RWPE1 (cell line): Measurements from ENCODE around the gene REEP3.
"Not testable (repeated sequence)": the region's sequence is repeated elsewhere in the genome, so short reads cannot be mapped to it uniquely, and the experiment has no call there.

Experiments used
- CTCF ChIA-PET: fragments of 350-600 bp; sonication (Branson Sonifier 250); formaldehyde crosslinking; extraction: SDS; loops from one replicate; lab custom pipeline; 2021; lab: Yijun Ruan, JAX
- POLR2A ChIA-PET: fragments of 400-600 bp; formaldehyde crosslinking; extraction: SDS; loops from one replicate; lab custom pipeline; 2020; ENCODE audit warnings: antibody characterized with exemption; ENCODE audit not compliant: low non-redundant PET; lab: Yijun Ruan, JAX
- DNase-seq: peaks from one replicate; pipeline ENCODE4 v3.0.0; 2012; ENCODE audit warnings: low spot score
- H3K27ac ChIP-seq: fragments of 450-650 bp; 2 replicates; pipeline ENCODE4 v1.5.1; 2017
- CTCF ChIP-seq: fragments of 450-650 bp; conservative IDR thresholded peaks from 2 replicates; pipeline ENCODE4 v1.5.1; 2017; ENCODE audit warnings: low read depth, mild to moderate bottlenecking

The REEP3 gene

GRCh38 chr10:63661347-63661746, 140.1 kb downstream of the REEP3 start:
- no peak for DNase-seq
- CTCF ChIA-PET = interaction anchor here (0.6 kb wide), 1 partner anchor 57 kb away, joined by 3 read pairs; no protein-coding TSS in a partner anchor
- no peak for TF ChIP-seq CTCF
- POLR2A ChIA-PET = no interaction called here
- H3K27ac ChIP-seq = no peak overlapping the region

GRCh38 chr10:63664341-63664885, 143.2 kb downstream of the REEP3 start:
- TF ChIP-seq CTCF = no peak
- CTCF ChIA-PET = no interaction called here
- POLR2A ChIA-PET = no interaction called here
- no peak overlapping the region for H3K27ac ChIP-seq
- no peak for DNase-seq

DNA sequence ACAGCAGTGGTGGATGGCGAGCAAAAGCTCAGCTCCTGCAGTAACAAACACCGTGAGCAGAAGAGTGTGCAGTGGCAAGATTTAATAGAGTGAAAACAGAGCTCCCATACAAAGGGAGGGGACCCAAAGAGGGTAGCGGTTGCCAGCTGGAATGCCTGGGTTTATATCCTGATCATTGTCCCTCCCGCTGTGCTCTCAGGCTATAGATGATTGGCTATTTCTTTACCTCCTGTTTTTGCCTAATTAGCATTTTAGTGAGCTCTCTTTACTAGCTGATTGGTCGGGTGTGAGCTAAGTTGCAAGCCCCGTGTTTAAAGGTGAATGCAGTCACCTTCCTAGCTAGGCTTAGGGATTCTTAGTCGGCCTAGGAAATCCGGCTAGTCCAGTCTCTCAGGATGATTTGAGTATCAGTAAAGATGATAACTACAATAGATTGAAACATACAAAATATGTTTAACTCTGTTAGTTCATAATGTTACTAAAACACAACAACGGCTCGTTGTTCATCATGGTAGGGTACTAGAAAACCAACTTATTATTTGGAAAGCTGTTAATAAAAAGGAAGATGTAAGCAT, 143.9 kb downstream of the REEP3 start:
- CTCF ChIA-PET, H3K27ac ChIP-seq, POLR2A ChIA-PET, DNase-seq: not testable (repeated sequence)

DNA sequence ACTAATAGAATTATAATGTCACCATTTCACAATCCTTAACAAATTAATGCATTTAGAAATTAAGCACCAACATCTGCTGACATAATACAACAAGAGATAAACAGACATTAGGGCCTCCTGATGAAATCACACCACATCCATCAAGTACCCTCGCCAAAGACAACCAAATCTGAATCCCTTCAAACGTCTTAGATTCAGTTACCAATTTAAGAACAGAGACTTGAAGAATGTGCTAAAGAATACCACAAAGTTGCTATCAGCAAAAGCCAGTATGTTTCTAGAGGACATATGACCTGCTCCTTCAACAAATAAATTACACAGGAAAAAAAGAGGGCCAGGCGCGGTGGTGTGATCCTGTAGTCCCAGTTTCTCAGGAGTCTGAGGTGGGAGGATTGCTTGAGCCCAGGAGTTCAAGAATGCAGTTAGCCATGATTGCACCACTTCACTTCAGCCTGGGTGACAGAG, 144.5 kb downstream of the REEP3 start:
- H3K27ac ChIP-seq = no peak overlapping the region
- ChIA-PET POLR2A (no interaction called here), CTCF (interaction anchor here (0.7 kb wide), 1 partner anchor 1289 kb away, joined by 3 read pairs; no protein-coding TSS in a partner anchor)
- no peak for DNase-seq
- no peak for TF ChIP-seq CTCF

DNA sequence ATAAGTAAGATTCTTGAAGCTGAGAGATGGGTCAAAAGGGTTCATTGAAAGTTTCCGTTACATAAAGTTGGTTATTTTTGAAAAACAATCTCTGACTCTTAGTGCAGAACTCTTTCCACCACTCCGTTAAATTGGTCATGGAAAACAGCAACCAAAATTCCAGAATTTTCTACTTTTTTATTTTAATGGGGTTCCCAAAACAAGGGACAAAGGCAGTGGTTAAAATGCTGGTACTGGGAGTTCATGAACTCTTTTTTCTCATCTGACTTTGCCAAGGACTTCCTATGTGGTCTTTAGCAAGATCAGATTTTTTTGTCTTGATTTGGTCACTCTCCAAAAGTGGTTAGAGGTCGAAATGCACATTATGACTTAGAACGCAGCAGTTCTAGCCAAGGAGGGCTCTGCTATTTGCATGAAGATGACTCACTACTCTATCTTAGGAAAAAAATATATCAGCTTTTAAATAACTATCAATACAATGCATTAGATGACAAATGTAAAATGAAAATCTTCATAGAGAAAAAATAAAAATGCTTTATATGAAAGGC, 145.7 kb downstream of the REEP3 start:
- POLR2A ChIA-PET = no interaction called here
- H3K27ac ChIP-seq = no peak overlapping the region
- CTCF ChIA-PET = no interaction called here
- DNase-seq = peak; percentile 10
- no peak for TF ChIP-seq CTCF

DNA sequence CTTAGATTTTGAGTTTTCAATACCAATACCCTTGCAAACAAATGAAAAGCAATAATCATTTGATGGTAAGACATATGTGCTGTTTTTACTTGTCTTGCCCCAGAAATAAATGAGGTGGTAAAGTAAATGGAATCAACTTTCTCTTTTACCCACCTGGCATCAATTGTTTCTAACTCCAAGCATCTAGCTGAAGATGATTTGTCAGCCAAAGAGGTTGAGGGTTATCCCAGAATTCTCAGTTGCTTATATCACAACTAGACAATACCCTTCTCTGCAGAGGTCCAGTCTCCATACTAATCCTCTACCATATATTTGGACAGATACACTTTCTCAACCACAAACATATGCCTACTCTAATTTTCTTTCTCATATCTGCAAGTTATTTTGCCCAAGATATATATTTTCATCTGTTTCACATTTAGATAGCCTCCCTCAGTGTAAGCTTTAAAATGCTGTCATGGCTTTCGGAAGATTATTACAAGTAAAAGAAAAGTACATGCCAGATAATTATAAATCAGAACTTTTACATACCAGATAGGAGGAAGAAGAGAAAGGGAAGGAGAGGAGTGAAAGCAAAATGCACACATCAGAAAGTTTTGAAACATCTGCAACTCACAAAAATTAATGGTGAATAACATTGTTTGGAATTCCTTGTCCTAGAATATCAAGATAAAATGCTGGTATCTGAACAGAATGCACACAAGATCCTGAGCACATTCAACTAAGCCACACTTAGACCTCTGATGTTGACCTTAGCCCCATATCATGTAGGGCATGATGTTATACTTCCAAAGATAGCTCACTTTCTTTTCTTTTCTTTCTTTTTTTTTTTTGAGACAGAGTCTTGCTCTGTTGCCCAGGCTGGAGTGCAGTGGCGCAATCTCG, 146.6 kb downstream of the REEP3 start:
- POLR2A ChIA-PET = no interaction called here
- CTCF ChIA-PET = interaction anchor here (0.6 kb wide), 1 partner anchor 7 kb away, joined by 4 read pairs; no protein-coding TSS in a partner anchor
- DNase-seq = no peak
- TF ChIP-seq CTCF = no peak
- H3K27ac ChIP-seq = no peak overlapping the region
